Adrenal gland (tissue), 5 donors: ENCODE measurements around the gene PTPN14.

Experiments
- POLR2A ChIP-seq, 2 donors: fragments of 450-650 bp; IDR thresholded peaks; one replicate each; pipeline ENCODE4 v1.6.1; 2017; ENCODE audit warnings: antibody characterized with exemption in 2 of 2, mild to moderate bottlenecking in 2 of 2, moderate library complexity in 1 of 2
- TF ChIP-seq, protein P1 (sequence below), 6 experiments: fragments of 450-650 bp in 4 of 6; fragments of 200-600 bp in 2 of 6; sonication (generic) in 1 of 6; IDR thresholded peaks; 1 replicate in 5 of 6; 2 replicates in 1 of 6; pipeline versions ENCODE4 v1.5.1 to v1.8.0; 2016 to 2021; ENCODE audit warnings: antibody characterized with exemption in 6 of 6, mild to moderate bottlenecking in 2 of 6, moderate library complexity in 1 of 6
- donor health status: DM: no; HTN: no; CAD: no.

- TF ChIP-seq, protein P1, sequence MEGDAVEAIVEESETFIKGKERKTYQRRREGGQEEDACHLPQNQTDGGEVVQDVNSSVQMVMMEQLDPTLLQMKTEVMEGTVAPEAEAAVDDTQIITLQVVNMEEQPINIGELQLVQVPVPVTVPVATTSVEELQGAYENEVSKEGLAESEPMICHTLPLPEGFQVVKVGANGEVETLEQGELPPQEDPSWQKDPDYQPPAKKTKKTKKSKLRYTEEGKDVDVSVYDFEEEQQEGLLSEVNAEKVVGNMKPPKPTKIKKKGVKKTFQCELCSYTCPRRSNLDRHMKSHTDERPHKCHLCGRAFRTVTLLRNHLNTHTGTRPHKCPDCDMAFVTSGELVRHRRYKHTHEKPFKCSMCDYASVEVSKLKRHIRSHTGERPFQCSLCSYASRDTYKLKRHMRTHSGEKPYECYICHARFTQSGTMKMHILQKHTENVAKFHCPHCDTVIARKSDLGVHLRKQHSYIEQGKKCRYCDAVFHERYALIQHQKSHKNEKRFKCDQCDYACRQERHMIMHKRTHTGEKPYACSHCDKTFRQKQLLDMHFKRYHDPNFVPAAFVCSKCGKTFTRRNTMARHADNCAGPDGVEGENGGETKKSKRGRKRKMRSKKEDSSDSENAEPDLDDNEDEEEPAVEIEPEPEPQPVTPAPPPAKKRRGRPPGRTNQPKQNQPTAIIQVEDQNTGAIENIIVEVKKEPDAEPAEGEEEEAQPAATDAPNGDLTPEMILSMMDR (IDR thresholded peaks at IDR 0.05): no peak
- no peak for TF ChIP-seq POLR2A (IDR thresholded peaks at IDR 0.05)
These were observed 103.9 kb downstream of the PTPN14 start for GRCh38 chr1:214447557-214447871.
